ENCODE results near the gene TRIM41.

DNA sequence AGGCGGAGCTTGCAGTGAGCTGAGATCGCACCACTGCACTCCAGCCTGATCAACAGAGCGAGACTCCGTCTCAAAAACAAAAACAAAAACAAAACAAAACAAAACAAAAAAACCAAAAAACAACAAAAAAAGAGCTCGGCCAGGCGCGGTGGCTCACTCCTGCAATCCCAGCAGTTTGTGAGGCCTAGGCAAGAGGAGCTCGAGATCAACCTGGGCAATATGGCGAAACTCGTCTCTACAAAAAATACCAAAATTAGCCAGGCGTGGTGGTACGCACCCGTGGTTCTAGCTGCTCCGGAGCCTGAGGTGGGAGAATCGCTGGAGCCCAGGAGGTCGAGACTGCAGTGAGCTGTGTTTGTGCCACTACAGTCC is 38.2 kb upstream of the TRIM41 start:
- TF ChIP-seq CTCF (IDR thresholded peaks at IDR 0.05) = no peak
- no peak for TF ChIP-seq ZFX (IDR thresholded peaks at IDR 0.05; ENCODE audit: borderline replicate concordance)
